GM19324 (cell line): ENCODE results near the gene ST3GAL5.
"Not testable (repeated sequence)": the region's sequence is repeated elsewhere in the genome, so short reads cannot be mapped to it uniquely, and the experiment has no call there.

ENCODE experiments used
- ATAC-seq: cut with Tn5 transposase; IDR thresholded peaks from one replicate; pipeline ENCODE4 v1.9.1; 2021; ENCODE audit warnings: mild to moderate bottlenecking, moderate library complexity; ENCODE audit not compliant: unreplicated experiment, low FRiP score

The ST3GAL5 gene

GRCh38 chr2:85888684-85889626 is at the start of gene ST3GAL5:
ST3GAL5 (minus strand) TSS chr2:85888990; CDS start chr2:85888905, 85 bp downstream.
- ATAC-seq = peak; percentile 93

GRCh38 chr2:85938456-85938855 is 49.7 kb upstream of the ST3GAL5 start:
- ATAC-seq = no peak

- ATAC-seq = no peak
Observed at GRCh38 chr2:85937069-85937439, 48.3 kb upstream of the ST3GAL5 start.

GRCh38 chr2:85936421-85937068 is 47.8 kb upstream of the ST3GAL5 start:
- ATAC-seq = no peak

- ATAC-seq = no peak
Observed at GRCh38 chr2:85935746-85936208, 47.0 kb upstream of the ST3GAL5 start.

- ATAC-seq = no peak
Observed at GRCh38 chr2:85935170-85935745, 46.5 kb upstream of the ST3GAL5 start.

- ATAC-seq = no peak
Observed at GRCh38 chr2:85933753-85934594, 45.2 kb upstream of the ST3GAL5 start.

- ATAC-seq = not testable (repeated sequence)
Observed at GRCh38 chr2:85931151-85931550, 42.4 kb upstream of the ST3GAL5 start.

GRCh38 chr2:85930129-85931124 is 41.6 kb upstream of the ST3GAL5 start:
- no peak for ATAC-seq

- no peak for ATAC-seq
Observed at GRCh38 chr2:85929096-85930050, 40.6 kb upstream of the ST3GAL5 start.

- ATAC-seq = no peak
Observed at GRCh38 chr2:85926931-85927661, 38.3 kb upstream of the ST3GAL5 start.

- ATAC-seq = no peak
Observed at GRCh38 chr2:85926526-85926925, 37.7 kb upstream of the ST3GAL5 start.

- no peak for ATAC-seq
Observed at GRCh38 chr2:85925216-85925671, 36.5 kb upstream of the ST3GAL5 start.

- ATAC-seq = no peak
Observed at GRCh38 chr2:85924522-85924921, 35.7 kb upstream of the ST3GAL5 start.

GRCh38 chr2:85922199-85922598 is 33.4 kb upstream of the ST3GAL5 start:
- ATAC-seq = no peak

GRCh38 chr2:85921659-85922058 is 32.9 kb upstream of the ST3GAL5 start:
- no peak for ATAC-seq

- no peak for ATAC-seq
Observed at GRCh38 chr2:85920810-85921545, 32.2 kb upstream of the ST3GAL5 start.
